ENCODE measurements around the gene NDST3. TPM values are rescaled to one million over a fixed set of nuclear protein-coding genes. Genes with fewer than 3 reads are reported as not detected.

The NDST3 gene
- total and polyA plus RNA-seq, 2 experiments from 2014 or later = 0.07 to 0.24 TPM

DNA sequence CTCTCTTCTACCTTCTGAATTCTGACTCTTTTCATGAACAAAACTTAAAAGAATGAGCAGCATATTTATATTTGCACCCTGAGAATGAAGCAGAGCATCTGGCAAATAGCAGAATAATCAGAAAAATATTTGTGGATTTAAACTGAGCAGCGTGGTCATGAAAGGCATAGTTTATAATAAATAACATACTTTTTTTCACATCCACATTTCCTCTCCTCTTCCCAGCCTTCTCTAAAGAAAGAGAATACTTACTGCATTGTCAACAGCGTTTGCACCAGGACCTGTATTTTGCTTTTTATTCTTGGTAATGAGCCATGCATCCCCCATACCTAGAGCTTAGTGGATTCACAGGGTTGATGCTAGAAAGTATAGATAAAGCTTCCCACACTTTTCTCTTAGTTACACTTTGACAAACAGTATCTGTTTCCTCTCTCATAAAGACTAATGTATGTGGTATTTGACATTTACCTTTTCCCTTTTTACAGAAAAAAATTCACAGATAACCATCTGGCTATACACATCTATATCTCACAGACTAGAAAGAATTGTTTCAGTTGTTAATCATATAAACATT is 187.0 kb downstream of the NDST3 start:
- Histone ChIP-seq H3K9me3 (ENCODE audit: low read depth) (no peaks in the 10 kb centered on the region), H3K27ac (no peak overlapping the region)
- TF ChIP-seq, protein P1, sequence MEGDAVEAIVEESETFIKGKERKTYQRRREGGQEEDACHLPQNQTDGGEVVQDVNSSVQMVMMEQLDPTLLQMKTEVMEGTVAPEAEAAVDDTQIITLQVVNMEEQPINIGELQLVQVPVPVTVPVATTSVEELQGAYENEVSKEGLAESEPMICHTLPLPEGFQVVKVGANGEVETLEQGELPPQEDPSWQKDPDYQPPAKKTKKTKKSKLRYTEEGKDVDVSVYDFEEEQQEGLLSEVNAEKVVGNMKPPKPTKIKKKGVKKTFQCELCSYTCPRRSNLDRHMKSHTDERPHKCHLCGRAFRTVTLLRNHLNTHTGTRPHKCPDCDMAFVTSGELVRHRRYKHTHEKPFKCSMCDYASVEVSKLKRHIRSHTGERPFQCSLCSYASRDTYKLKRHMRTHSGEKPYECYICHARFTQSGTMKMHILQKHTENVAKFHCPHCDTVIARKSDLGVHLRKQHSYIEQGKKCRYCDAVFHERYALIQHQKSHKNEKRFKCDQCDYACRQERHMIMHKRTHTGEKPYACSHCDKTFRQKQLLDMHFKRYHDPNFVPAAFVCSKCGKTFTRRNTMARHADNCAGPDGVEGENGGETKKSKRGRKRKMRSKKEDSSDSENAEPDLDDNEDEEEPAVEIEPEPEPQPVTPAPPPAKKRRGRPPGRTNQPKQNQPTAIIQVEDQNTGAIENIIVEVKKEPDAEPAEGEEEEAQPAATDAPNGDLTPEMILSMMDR (IDR thresholded peaks at IDR 0.05; ENCODE audit: low read depth, low read length) = no peak

DNA sequence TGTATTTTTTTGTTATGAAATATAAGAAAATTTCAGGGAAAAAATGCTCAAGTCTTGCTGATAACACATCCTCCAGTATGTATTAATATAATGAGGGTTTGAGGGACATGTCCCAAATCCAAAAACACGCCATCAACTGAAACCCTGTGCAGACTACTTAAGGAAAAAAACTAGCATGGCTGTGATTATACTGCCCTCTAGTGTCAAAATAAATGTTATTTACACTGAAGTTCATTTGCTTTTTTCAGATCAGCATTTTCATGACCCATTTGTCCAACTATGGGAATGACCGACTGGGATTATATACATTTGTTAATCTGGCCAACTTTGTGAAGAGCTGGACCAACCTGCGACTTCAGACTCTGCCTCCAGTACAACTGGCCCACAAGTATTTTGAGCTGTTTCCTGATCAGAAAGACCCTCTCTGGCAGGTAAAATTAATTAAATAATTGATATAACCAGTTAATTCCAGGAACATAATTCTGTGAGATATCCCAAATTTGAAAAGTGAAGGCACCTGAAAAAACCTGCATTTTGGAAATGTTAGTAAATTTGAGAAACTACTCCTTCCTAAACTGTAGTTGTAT is 190.1 kb downstream of the NDST3 start:
- DNase-seq (ENCODE audit: low read depth in 1 of 2, low spot score in 1 of 2) = peak; percentile 74 to 81
- Histone ChIP-seq H3K9me3 (ENCODE audit: low read depth) (no peaks in the 10 kb centered on the region), H3K36me3 (no peaks in the 10 kb centered on the region), H3K27me3 (no peaks in the 10 kb centered on the region), H3K27ac (no peak overlapping the region), H3K4me3 (no peak overlapping the region), H3K4me1 (ENCODE audit: low read depth) (no peaks in the 10 kb centered on the region)
- TF ChIP-seq, protein P1 (IDR thresholded peaks at IDR 0.05; ENCODE audit: low read depth, low read length) = peak; percentile 45

More for the DNA sequence above, 187.0 kb downstream of the NDST3 start:
- no peak overlapping the region for H3K4me3 ChIP-seq
- no peaks in the 10 kb centered on the region for H3K27me3 ChIP-seq
- no peak for DNase-seq (ENCODE audit: low read depth in 1 of 2, low spot score in 1 of 2)
- H3K4me1 ChIP-seq (ENCODE audit: low read depth) = no peaks in the 10 kb centered on the region
- no peaks in the 10 kb centered on the region for H3K36me3 ChIP-seq

DNA sequence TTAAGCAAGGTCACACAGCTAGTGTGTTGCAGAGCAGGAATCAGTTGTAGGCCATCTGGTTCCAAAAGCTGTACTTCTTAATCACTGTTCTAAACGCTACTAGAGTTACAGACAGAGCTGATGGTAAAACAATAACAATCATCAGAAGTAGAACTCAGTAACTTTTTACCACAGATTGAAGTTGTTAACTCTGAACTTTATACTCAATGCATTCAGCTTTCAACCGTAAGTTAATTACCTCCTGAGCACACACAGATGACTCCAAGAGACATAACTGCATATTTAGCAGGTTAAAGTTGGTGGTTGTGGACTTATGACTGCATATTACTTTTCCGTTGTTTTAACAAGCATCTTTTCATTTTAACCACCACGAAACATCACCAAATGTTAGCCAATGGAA is 191.2 kb downstream of the NDST3 start:
- TF ChIP-seq, protein P1 (IDR thresholded peaks at IDR 0.05; ENCODE audit: low read depth, low read length) = no peak
- no peaks in the 10 kb centered on the region for H3K36me3 ChIP-seq
- H3K27ac ChIP-seq = no peak overlapping the region
- no peaks in the 10 kb centered on the region for H3K4me1 ChIP-seq (ENCODE audit: low read depth)
- DNase-seq (ENCODE audit: low read depth in 1 of 2, low spot score in 1 of 2) = no peak
- no peaks in the 10 kb centered on the region for H3K9me3 ChIP-seq (ENCODE audit: low read depth)
- no peaks in the 10 kb centered on the region for H3K27me3 ChIP-seq
- H3K4me3 ChIP-seq = no peak overlapping the region

DNA sequence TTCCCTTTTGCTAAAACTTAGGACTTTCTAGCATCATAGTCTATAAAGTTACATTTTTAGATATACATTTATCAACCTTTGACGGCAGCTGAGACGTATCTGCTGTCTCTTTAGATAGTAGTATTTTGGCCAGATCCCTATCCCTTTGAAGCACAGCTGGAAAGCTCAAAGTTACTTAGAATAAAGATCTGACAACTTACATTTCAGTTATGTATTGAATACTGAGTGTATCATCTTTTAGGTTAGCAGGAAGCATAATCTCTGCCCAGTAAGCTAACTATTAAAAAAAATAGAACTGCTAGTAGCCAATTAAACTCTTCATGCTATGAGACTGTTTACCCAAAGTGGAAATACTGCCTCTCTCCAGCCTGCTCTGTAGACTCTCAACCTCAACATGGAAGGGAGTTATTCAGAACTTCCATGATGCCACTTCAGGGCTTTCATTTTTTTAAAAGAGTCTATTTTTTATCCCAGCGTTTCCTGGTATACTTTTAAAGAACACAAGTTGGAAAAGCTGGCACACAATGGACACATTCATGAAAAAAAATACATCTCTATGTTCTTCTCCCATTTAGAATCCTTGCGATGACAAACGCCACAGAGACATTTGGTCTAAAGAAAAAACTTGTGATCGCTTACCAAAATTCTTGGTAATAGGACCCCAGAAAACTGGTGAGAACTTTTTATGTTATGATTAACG is 192.2 kb downstream of the NDST3 start:
- Histone ChIP-seq H3K4me1 (ENCODE audit: low read depth) (no peaks in the 10 kb centered on the region), H3K9me3 (ENCODE audit: low read depth) (no peaks in the 10 kb centered on the region), H3K27ac (no peak overlapping the region), H3K36me3 (no peaks in the 10 kb centered on the region), H3K4me3 (no peak overlapping the region), H3K27me3 (no peaks in the 10 kb centered on the region)
- TF ChIP-seq, protein P1 (IDR thresholded peaks at IDR 0.05; ENCODE audit: low read depth, low read length) = no peak
- no peak for DNase-seq (ENCODE audit: low read depth in 1 of 2, low spot score in 1 of 2)

DNA sequence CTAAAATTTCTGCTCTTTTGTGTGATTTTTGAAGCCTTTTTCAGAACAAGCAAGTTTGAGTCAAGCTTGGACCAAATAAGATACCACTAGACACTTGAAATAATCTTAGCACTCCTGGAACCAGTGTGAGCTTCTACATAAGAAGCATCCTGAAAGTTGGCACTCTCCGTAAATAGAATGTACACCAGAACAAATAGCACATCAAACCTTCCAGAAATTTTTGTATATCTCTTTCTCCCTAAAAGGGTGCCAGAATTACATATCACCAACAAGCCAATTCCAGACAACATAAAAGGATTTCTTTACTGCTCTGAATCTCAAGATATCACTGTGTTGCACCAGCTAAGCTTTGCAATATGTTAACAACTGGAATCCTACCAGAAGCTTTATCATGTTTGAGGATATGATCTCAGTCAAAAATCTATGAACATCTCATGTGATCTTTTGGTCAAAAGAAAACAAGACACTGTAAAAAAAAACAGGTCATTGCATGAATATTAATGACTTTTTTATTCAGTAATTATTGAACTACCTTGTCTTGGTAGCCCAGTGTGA is 201.4 kb downstream of the NDST3 start:
- TF ChIP-seq, protein P1 (IDR thresholded peaks at IDR 0.05; ENCODE audit: low read depth, low read length) = no peak
- no peaks in the 10 kb centered on the region for H3K27me3 ChIP-seq
- H3K4me3 ChIP-seq = no peak overlapping the region
- no peak overlapping the region for H3K27ac ChIP-seq
- no peaks in the 10 kb centered on the region for H3K4me1 ChIP-seq (ENCODE audit: low read depth)
- no peaks in the 10 kb centered on the region for H3K36me3 ChIP-seq
- DNase-seq (ENCODE audit: low read depth in 1 of 2, low spot score in 1 of 2) = no peak
- no peaks in the 10 kb centered on the region for H3K9me3 ChIP-seq (ENCODE audit: low read depth)

Data from cardiac muscle cell (in vitro differentiated cells and primary cell).